HepG2 (cell line): Measurements from ENCODE around the gene ANGPTL2.

ENCODE experiments used
- EP300 ChIP-seq, 3 experiments: sonication (generic) in 1 of 3; formaldehyde crosslinking in 1 of 3; IDR thresholded peaks; 2 replicates each; pipeline versions ENCODE4 v1.5.1 to v1.6.1; 2011 to 2020; ENCODE audit warnings: low read depth in 2 of 3, low read length in 2 of 3, borderline replicate concordance in 1 of 3, improper control_type of control experiment in 1 of 3, mild to moderate bottlenecking in 1 of 3, missing genetic modification reagents in 1 of 3, moderate library complexity in 1 of 3
- HDAC2 ChIP-seq: sonication (generic); formaldehyde crosslinking; IDR thresholded peaks from 2 replicates; pipeline ENCODE4 v1.4.0; 2020; ENCODE audit warnings: missing genetic modification reagents
- TFAP4 ChIP-seq: sonication (generic); IDR thresholded peaks from 2 replicates; pipeline ENCODE4 v1.6.1; 2016; ENCODE audit warnings: low read depth, borderline replicate concordance
- ZNF230 ChIP-seq: sonication (generic); formaldehyde crosslinking; IDR thresholded peaks from 2 replicates; pipeline ENCODE4 v1.4.0; 2020; ENCODE audit warnings: mild to moderate bottlenecking, missing genetic modification reagents
- ZSCAN21 ChIP-seq: sonication (generic); formaldehyde crosslinking; IDR thresholded peaks from 2 replicates; pipeline ENCODE4 v1.8.0; 2022; ENCODE audit warnings: mild to moderate bottlenecking, missing genetic modification reagents, moderate library complexity, borderline replicate concordance

- TF ChIP-seq HDAC2 (CRISPR knock-in tag): no peak
- no peak for TF ChIP-seq TFAP4
- no peak for TF ChIP-seq ZNF230 (CRISPR knock-in tag)
- no peak for TF ChIP-seq EP300 (IDR thresholded peaks at IDR 0.05; ENCODE audit: low read depth in 2 of 2, low read length in 2 of 2)
- no peak for TF ChIP-seq EP300 (CRISPR knock-in tag; IDR thresholded peaks at IDR 0.05; ENCODE audit: borderline replicate concordance)
- no peak for TF ChIP-seq ZSCAN21
These were observed 19.9 kb upstream of the ANGPTL2 start for GRCh38 chr9:127142291-127142690.
